Measurements from ENCODE around the gene UQCRC2.

DNA sequence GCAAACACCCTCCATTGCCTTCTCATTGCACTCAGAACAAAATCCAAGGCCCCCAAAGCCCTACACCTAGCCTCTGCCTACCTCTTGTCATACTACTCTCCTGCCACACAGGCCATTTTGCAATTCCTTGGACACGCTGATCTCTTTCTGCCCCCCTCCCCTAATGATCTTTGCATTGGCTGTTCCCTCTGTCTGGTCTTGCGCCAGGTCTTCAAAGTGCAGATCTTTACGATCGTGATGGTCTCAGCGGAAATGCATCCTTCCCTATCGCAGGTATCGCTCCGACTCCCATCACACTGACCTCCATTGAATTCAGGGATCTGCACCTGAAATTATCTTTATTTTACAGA, 54.0 kb downstream of the UQCRC2 start:
- TF ChIP-seq CTCF (IDR thresholded peaks at IDR 0.05) (no peak), POLR2A (IDR thresholded peaks at IDR 0.05) (no peak), EP300 (IDR thresholded peaks at IDR 0.05; ENCODE audit: low read depth) (no peak)

Measured in transverse colon (tissue), 3 donors.